ENCODE data around the gene OR51E2. TPM values are rescaled to one million over a fixed set of nuclear protein-coding genes. Genes with fewer than 3 reads are reported as not detected.

OR51E2 gene
- total and polyA plus RNA-seq, 4 donors = not detected

DNA sequence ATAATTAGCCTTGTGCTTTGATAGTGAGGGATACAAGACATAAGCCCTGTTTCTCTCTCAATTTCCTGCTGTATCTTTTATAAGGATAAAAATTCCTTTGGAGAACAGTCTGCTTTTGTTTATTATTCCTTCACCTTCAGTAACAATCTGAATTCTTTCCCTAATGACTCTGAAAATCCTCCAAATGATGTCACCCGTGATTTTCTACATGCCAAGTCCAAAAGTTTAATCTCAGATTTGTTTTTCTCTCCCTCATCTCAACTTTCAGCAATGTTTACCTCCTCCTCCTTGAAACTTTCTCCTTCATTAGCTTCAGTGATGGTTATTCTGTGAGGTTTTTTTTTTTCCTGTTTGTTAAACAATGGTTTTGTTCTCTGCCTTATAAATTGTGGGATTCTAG, 2.2 kb downstream of the OR51E2 start:
- H3K4me1 ChIP-seq (ENCODE audit: control insufficient read depth in 5 of 5, insufficient read depth in 5 of 5, low read length in 5 of 5) = peaks cover 0 to 6% (median 0%) of the 10 kb centered on the region in 5 donors
- no peak overlapping the region for H3K27ac ChIP-seq (ENCODE audit: low read depth in 1 of 2, low read length in 1 of 2)
- WGBS, 2 donors = 50 to 66% methylated on average over 1 of the region's 1 CpG
- H3K36me3 ChIP-seq (ENCODE audit: control insufficient read depth in 4 of 4, insufficient read depth in 4 of 4, low read length in 4 of 4) = no peaks in the 10 kb centered on the region
- H3K27me3 ChIP-seq (ENCODE audit: control insufficient read depth in 3 of 3, insufficient read depth in 3 of 3, low read length in 2 of 3) = no peaks in the 10 kb centered on the region
- no peak overlapping the region for H3K9ac ChIP-seq (ENCODE audit: insufficient read depth in 1 of 2, low read length in 2 of 2)
- TF ChIP-seq, protein P1, sequence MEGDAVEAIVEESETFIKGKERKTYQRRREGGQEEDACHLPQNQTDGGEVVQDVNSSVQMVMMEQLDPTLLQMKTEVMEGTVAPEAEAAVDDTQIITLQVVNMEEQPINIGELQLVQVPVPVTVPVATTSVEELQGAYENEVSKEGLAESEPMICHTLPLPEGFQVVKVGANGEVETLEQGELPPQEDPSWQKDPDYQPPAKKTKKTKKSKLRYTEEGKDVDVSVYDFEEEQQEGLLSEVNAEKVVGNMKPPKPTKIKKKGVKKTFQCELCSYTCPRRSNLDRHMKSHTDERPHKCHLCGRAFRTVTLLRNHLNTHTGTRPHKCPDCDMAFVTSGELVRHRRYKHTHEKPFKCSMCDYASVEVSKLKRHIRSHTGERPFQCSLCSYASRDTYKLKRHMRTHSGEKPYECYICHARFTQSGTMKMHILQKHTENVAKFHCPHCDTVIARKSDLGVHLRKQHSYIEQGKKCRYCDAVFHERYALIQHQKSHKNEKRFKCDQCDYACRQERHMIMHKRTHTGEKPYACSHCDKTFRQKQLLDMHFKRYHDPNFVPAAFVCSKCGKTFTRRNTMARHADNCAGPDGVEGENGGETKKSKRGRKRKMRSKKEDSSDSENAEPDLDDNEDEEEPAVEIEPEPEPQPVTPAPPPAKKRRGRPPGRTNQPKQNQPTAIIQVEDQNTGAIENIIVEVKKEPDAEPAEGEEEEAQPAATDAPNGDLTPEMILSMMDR (IDR thresholded peaks at IDR 0.05; ENCODE audit: control extremely low read depth, extremely low read depth) = no peak
- no peaks in the 10 kb centered on the region for H3K9me3 ChIP-seq (ENCODE audit: control insufficient read depth in 4 of 4, insufficient read depth in 3 of 4, low read length in 3 of 4)
- H3K4me3 ChIP-seq = no peak overlapping the region
- no peak for ATAC-seq (ENCODE audit: insufficient read depth, low FRiP score)
- no peak for DNase-seq

DNA sequence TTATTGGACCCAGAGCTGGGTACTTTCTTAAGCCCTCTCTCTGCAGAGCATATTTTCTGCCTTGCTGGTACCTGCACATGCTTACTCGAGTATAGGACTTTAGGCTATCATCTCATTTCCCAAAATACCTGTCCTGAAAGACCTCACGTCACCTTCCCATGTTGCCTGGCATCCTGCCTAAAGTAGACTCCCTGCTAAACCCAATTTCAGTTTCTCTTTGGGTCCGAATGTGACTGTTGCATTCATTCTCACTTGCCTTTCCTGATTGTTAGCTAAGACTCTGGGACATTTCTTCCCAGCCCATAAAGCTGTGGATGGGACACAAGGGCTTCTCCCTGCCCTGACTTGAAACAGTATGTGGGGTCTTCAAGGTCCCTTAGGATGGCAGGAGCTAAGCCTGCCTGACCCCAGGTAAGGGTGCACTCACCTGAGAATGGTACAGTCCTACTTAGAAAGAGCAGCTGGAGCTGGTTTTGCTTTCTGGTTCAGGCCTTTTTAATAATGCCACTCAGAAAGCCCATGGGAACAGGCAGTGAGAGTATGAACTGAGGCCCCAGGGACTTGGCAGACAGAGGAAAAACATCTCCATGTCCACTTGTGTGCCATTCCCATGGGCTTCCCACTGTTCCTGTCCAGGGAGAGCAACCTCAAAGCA, 12.9 kb downstream of the OR51E2 start:
- no peak for ATAC-seq (ENCODE audit: insufficient read depth, low FRiP score)

DNA sequence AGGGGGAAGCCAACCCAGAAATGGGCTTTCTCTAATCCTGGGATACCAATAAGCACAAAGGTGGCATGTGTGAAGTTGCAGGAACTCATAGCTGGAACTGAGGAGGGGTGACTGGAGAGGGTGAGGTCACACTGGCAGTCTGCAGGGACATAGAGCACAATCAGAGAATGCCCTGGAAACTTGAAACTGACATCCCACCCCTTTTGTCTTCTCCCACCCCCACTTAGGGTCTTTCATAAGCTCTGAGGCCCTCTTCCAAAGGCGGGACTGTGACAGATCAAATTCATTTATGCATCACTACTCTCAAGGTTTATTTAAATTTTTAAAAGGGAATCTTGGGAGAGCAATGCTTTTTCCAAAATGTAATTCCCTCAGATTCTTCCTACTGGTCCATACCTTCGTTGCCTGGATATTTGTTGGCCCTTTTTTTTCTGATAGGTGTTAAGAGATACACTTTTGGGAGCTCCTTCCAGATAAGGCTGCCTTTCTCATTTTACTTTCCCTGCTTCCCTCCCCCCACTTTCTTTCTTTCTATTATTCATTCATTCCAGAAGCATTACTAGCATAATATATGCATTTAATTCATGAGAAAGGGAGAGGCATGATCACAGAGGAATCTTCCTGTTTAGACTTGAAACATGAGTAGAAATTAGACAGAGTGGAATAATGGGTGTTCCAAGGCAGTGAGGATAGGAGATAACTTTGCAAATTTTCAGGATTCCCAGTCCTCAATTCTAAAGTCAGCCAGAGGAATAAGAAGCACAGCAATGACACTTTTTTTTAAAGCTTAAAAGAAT, 14.8 kb downstream of the OR51E2 start:
- H3K4me3 ChIP-seq = no peak overlapping the region
- TF ChIP-seq, protein P1 (IDR thresholded peaks at IDR 0.05; ENCODE audit: control extremely low read depth, extremely low read depth) = no peak
- H3K36me3 ChIP-seq (ENCODE audit: control insufficient read depth in 4 of 4, insufficient read depth in 4 of 4, low read length in 4 of 4) = no peaks in the 10 kb centered on the region
- 74 to 89% methylated on average over 2 of the region's 2 CpGs for WGBS, 2 donors
- H3K27ac ChIP-seq (ENCODE audit: low read depth in 1 of 2, low read length in 1 of 2) = no peak overlapping the region
- no peak overlapping the region for H3K9ac ChIP-seq (ENCODE audit: insufficient read depth in 1 of 2, low read length in 2 of 2)
- DNase-seq (no peak), ATAC-seq (ENCODE audit: insufficient read depth, low FRiP score) (no peak)
- H3K27me3 ChIP-seq (ENCODE audit: control insufficient read depth in 3 of 3, insufficient read depth in 3 of 3, low read length in 2 of 3) = no peaks in the 10 kb centered on the region
- no peaks in the 10 kb centered on the region for H3K4me1 ChIP-seq (ENCODE audit: control insufficient read depth in 5 of 5, insufficient read depth in 5 of 5, low read length in 5 of 5)
- peaks cover 0 to 2% (median 0%) of the 10 kb centered on the region in 4 donors for H3K9me3 ChIP-seq (ENCODE audit: control insufficient read depth in 4 of 4, insufficient read depth in 3 of 4, low read length in 3 of 4)

More for the DNA sequence above, 12.9 kb downstream of the OR51E2 start:
- Histone ChIP-seq H3K27ac (ENCODE audit: low read depth in 1 of 2, low read length in 1 of 2) (no peak overlapping the region), H3K9me3 (ENCODE audit: control insufficient read depth in 4 of 4, insufficient read depth in 3 of 4, low read length in 3 of 4) (peaks cover 0 to 2% (median 0%) of the 10 kb centered on the region in 4 donors), H3K27me3 (ENCODE audit: control insufficient read depth in 3 of 3, insufficient read depth in 3 of 3, low read length in 2 of 3) (no peaks in the 10 kb centered on the region), H3K4me3 (no peak overlapping the region), H3K36me3 (ENCODE audit: control insufficient read depth in 4 of 4, insufficient read depth in 4 of 4, low read length in 4 of 4) (no peaks in the 10 kb centered on the region), H3K9ac (ENCODE audit: insufficient read depth in 1 of 2, low read length in 2 of 2) (no peak overlapping the region), H3K4me1 (ENCODE audit: control insufficient read depth in 5 of 5, insufficient read depth in 5 of 5, low read length in 5 of 5) (no peaks in the 10 kb centered on the region)
- TF ChIP-seq, protein P1 (IDR thresholded peaks at IDR 0.05; ENCODE audit: control extremely low read depth, extremely low read depth) = no peak
- DNase-seq = no peak
- WGBS, 2 donors = 74 to 87% methylated on average over 3 of the region's 3 CpGs
